Calu3 (cell line): ENCODE measurements around the gene ARID5B. TPM values are rescaled to one million over a fixed set of nuclear protein-coding genes. Genes with fewer than 3 reads are reported as not detected.

Experiments used
- BruUV-seq: library from RNA; stranded (reverse); fragments of 400-500 nt; replicated peaks from 2 replicates; lab custom pipeline; 2021; lab: Mats Ljungman, UMichigan
- CTCF ChIA-PET: fragments of 300-600 bp; sonication (Branson Sonifier 250); formaldehyde crosslinking; loops from one replicate; lab custom pipeline; 2022; ENCODE audit warnings: antibody characterized with exemption; lab: Charles Lee
- DNase-seq: peaks from one replicate; pipeline ENCODE4 v3.0.0; 2022
- H3K27ac Mint-ChIP-seq: one replicate; pipeline ENCODE4 v1.8.0; 2022; ENCODE audit warnings: mixed read lengths; ENCODE audit not compliant: unreplicated experiment
- H3K27me3 Mint-ChIP-seq: one replicate; pipeline ENCODE4 v1.8.0; 2022; ENCODE audit warnings: mixed read lengths; ENCODE audit not compliant: unreplicated experiment
- H3K36me3 Mint-ChIP-seq: one replicate; pipeline ENCODE4 v1.8.0; 2022; ENCODE audit warnings: mild to moderate bottlenecking, moderate library complexity, mixed read lengths; ENCODE audit not compliant: insufficient read depth, unreplicated experiment
- H3K4me1 Mint-ChIP-seq: one replicate; pipeline ENCODE4 v1.8.0; 2022; ENCODE audit warnings: mild to moderate bottlenecking, low read depth, mixed read lengths; ENCODE audit not compliant: unreplicated experiment
- H3K4me3 Mint-ChIP-seq: one replicate; pipeline ENCODE4 v1.8.0; 2022; ENCODE audit warnings: mild to moderate bottlenecking, low read depth, moderate library complexity, mixed read lengths; ENCODE audit not compliant: unreplicated experiment
- H3K9me3 Mint-ChIP-seq: one replicate; pipeline ENCODE4 v1.8.0; 2022; ENCODE audit warnings: low read depth, mixed read lengths; ENCODE audit not compliant: unreplicated experiment
- intact Hi-C: fragments of 100-400 bp; cut with micrococcal nuclease; formaldehyde crosslinking; loops from one replicate; pipeline ENCODE4 v1.10.0; 2022; ENCODE audit not compliant: unreplicated experiment
- total RNA-seq: library from RNA; stranded (reverse); gene quantifications from 2 replicates; pipeline ENCODE4 v1.2.3, GENCODE V29; 2022
- TF ChIP-seq, protein P1 (sequence below): fragments of 200-600 bp; IDR thresholded peaks from one replicate; pipeline ENCODE4 v1.8.0; 2022; ENCODE audit warnings: antibody characterized with exemption; ENCODE audit not compliant: unreplicated experiment

The ARID5B gene
- total RNA-seq, 1 experiment from 2014 or later, result 10.0 TPM

DNA sequence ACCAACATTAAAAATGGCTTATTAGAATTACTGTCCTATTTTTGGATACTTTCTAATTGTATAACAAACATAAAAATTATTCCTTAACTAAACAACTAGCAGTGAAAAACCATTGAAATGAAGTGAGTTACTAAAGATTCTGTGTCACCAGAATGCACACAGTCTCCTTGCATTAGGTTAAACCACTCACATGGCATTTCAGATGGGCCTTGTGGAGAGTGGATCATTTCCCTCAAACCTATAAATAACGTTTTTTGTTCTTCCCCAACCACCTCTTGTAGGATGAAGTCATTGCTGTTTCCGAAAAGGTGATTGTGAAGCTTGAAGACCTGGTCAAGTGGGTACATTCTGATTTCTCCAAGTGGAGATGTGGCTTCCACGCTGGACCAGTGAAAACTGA is 38.4 kb downstream of the ARID5B start:
- peaks cover 70% of the 10 kb centered on the region for H3K4me1 Mint-ChIP-seq
- H3K4me3 Mint-ChIP-seq, result no peak overlapping the region
- TF ChIP-seq, protein P1, sequence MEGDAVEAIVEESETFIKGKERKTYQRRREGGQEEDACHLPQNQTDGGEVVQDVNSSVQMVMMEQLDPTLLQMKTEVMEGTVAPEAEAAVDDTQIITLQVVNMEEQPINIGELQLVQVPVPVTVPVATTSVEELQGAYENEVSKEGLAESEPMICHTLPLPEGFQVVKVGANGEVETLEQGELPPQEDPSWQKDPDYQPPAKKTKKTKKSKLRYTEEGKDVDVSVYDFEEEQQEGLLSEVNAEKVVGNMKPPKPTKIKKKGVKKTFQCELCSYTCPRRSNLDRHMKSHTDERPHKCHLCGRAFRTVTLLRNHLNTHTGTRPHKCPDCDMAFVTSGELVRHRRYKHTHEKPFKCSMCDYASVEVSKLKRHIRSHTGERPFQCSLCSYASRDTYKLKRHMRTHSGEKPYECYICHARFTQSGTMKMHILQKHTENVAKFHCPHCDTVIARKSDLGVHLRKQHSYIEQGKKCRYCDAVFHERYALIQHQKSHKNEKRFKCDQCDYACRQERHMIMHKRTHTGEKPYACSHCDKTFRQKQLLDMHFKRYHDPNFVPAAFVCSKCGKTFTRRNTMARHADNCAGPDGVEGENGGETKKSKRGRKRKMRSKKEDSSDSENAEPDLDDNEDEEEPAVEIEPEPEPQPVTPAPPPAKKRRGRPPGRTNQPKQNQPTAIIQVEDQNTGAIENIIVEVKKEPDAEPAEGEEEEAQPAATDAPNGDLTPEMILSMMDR, result no peak
- BruUV-seq, result no TSS peak
- H3K27me3 Mint-ChIP-seq, result no peaks in the 10 kb centered on the region
- H3K27ac Mint-ChIP-seq, result no peak overlapping the region
- intact Hi-C loops, result loop anchor here (5.0 kb wide), 2 partner anchors 52 to 178 kb away; no protein-coding TSS in a partner anchor
- no peaks in the 10 kb centered on the region for H3K9me3 Mint-ChIP-seq
- no peak for DNase-seq
- H3K36me3 Mint-ChIP-seq, result peaks cover 15% of the 10 kb centered on the region
- CTCF ChIA-PET, result interaction anchor here (0.9 to 1.7 kb wide), 2 partner anchors 43 to 99 kb away, joined by 3 to 6 read pairs; no protein-coding TSS in a partner anchor

- peaks cover 15% of the 10 kb centered on the region for H3K36me3 Mint-ChIP-seq
- BruUV-seq, result no TSS peak
- DNase-seq, result no peak
- intact Hi-C loops, result loop anchor here (5.0 kb wide), 2 partner anchors 51 to 179 kb away; no protein-coding TSS in a partner anchor
- CTCF ChIA-PET, result interaction anchor here (0.7 kb wide), 1 partner anchor 9 kb away, joined by 4 read pairs; no protein-coding TSS in a partner anchor
- TF ChIP-seq, protein P1, result no peak
- no peaks in the 10 kb centered on the region for H3K27me3 Mint-ChIP-seq
- H3K4me1 Mint-ChIP-seq, result peaks cover 73% of the 10 kb centered on the region
- no peak overlapping the region for H3K4me3 Mint-ChIP-seq
- H3K27ac Mint-ChIP-seq, result peak overlapping the region; percentile 83
- no peaks in the 10 kb centered on the region for H3K9me3 Mint-ChIP-seq
Observed at GRCh38 chr10:61941202-61941681, 39.7 kb downstream of the ARID5B start.

GRCh38 chr10:61942604-61943461 is 41.3 kb downstream of the ARID5B start:
- intact Hi-C loops, result loop anchor here (1.0 to 5.0 kb wide), 4 partner anchors 38 to 181 kb away; no protein-coding TSS in a partner anchor
- CTCF ChIA-PET, result interaction anchor here (0.7 to 2.1 kb wide), 5 partner anchors 24 to 147 kb away, joined by 3 to 10 read pairs (median 5); no protein-coding TSS in a partner anchor
- peaks cover 15% of the 10 kb centered on the region for H3K36me3 Mint-ChIP-seq
- no TSS peak for BruUV-seq
- H3K4me3 Mint-ChIP-seq, result peak overlapping the region; percentile 50
- no peaks in the 10 kb centered on the region for H3K9me3 Mint-ChIP-seq
- peaks cover 61% of the 10 kb centered on the region for H3K4me1 Mint-ChIP-seq
- TF ChIP-seq, protein P1, result no peak
- H3K27ac Mint-ChIP-seq, result peak overlapping the region; percentile 94
- H3K27me3 Mint-ChIP-seq, result no peaks in the 10 kb centered on the region
- no peak for DNase-seq

DNA sequence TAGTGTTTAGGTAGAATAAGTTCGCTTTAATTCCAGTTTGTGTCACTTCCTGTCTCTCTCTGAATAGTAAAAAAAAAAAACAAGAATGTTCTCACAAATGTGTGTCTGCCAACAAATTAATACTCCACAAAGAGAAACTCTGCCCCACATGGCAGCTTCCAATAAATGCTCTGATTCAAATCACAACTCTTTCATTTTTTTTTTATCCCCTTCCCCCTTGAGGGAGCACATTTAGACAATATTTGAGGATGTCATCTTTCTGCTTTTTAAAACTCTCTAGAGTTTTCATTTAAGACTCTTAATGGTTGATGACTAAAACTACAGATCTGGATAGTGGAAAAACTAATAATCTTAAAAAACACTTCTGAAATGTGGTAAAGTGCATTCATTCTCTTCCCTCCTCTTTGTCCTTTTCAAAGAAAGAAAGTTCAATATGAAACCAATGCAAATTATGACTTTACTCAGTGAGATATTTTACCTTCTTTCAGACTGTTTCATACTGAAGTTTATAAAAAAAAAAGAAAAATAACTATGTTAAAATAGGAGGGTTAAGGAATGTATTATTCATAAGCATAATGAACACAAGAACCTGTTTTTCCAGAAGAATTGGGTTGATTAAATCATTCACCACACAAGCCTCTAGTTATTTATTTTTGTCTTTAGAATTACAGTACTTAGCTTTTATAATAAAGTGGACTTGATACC is 42.3 kb downstream of the ARID5B start:
- Mint-ChIP-seq H3K4me3 (peak overlapping the region; percentile 50), H3K4me1 (peaks cover 51% of the 10 kb centered on the region), H3K36me3 (peaks cover 15% of the 10 kb centered on the region), H3K9me3 (no peaks in the 10 kb centered on the region), H3K27ac (peak overlapping the region; percentile 94), H3K27me3 (no peaks in the 10 kb centered on the region)
- peak; percentile 23 for DNase-seq
- intact Hi-C loops, result loop anchor here (1.0 to 5.0 kb wide), 5 partner anchors 39 to 182 kb away; no protein-coding TSS in a partner anchor
- CTCF ChIA-PET, result interaction anchor here (0.6 to 2.1 kb wide), 10 partner anchors 11 to 193 kb away, joined by 3 to 10 read pairs (median 3); no protein-coding TSS in a partner anchor
- no TSS peak for BruUV-seq
- TF ChIP-seq, protein P1, result no peak
